Measurements from ENCODE around the gene TPST1.

TPST1 gene

DNA sequence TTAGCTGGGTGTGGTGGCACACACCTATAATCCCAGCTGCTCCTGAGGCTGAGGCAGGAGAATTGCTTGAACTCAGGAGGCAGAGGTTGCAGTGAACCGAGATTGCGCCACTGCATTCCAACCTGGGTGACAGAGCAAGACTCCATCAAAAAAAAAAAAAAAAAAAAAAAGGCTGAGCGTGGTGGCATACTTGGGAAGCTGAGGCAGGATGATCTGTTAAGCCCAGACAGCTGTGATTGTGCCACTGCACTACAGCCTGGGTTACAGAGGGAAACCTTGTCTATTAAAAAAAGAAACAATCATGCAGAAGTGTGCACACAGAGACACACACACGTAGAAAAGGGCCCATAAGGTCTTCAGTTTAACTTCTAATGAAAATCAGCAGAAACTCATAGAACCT, 150.6 kb downstream of the TPST1 start:
- Histone ChIP-seq H4K20me1 (ENCODE audit: insufficient read depth, low read length) (no peaks in the 10 kb centered on the region), H3K79me2 (ENCODE audit: low read length) (no peaks in the 10 kb centered on the region), H3K9me3 (ENCODE audit: insufficient read depth, low read length) (no peaks in the 10 kb centered on the region), H3K4me2 (ENCODE audit: low read length) (no peak overlapping the region), H3K4me1 (ENCODE audit: low read length) (no peaks in the 10 kb centered on the region), H3K36me3 (replicated peaks; ENCODE audit: low read depth, low read length) (no peaks in the 10 kb centered on the region), H3K9ac (ENCODE audit: low read length) (no peak overlapping the region), H2AFZ (ENCODE audit: low read depth, low read length) (no peak overlapping the region), H3K27me3 (ENCODE audit: low read depth, low read length) (no peaks in the 10 kb centered on the region), H3K4me3 (ENCODE audit: low read length) (no peak overlapping the region), H3K27ac (ENCODE audit: low read length) (no peak overlapping the region)
- no peak for TF ChIP-seq EZH2phosphoT487 (IDR thresholded peaks at IDR 0.05; ENCODE audit: low read depth)
- TF ChIP-seq, protein P1, sequence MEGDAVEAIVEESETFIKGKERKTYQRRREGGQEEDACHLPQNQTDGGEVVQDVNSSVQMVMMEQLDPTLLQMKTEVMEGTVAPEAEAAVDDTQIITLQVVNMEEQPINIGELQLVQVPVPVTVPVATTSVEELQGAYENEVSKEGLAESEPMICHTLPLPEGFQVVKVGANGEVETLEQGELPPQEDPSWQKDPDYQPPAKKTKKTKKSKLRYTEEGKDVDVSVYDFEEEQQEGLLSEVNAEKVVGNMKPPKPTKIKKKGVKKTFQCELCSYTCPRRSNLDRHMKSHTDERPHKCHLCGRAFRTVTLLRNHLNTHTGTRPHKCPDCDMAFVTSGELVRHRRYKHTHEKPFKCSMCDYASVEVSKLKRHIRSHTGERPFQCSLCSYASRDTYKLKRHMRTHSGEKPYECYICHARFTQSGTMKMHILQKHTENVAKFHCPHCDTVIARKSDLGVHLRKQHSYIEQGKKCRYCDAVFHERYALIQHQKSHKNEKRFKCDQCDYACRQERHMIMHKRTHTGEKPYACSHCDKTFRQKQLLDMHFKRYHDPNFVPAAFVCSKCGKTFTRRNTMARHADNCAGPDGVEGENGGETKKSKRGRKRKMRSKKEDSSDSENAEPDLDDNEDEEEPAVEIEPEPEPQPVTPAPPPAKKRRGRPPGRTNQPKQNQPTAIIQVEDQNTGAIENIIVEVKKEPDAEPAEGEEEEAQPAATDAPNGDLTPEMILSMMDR (IDR thresholded peaks at IDR 0.05; ENCODE audit: low read depth, low read length), result no peak

DNA sequence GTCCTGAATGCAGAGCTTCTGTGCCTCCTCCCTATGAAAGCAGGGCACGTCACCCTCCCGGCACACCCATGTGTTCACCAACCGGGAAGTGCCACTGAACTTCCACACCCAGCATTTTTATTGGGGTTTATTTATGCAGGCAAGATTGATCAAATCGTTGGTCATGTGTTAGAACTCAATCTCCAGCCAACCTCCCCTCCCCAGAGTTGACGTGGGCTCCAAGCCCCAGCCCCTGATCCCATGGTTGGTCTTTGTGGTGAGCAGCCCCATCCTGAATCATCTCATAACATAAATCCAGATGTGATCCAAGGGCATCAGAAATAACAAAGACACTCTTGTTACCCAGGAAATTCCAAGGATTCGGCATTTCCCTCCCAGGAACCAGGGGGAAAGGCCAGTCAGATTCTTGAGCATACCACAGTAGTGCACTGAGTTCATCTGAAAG, 151.2 kb downstream of the TPST1 start:
- Histone ChIP-seq H3K27ac (ENCODE audit: low read length) (no peak overlapping the region), H3K79me2 (ENCODE audit: low read length) (no peaks in the 10 kb centered on the region), H3K36me3 (replicated peaks; ENCODE audit: low read depth, low read length) (no peaks in the 10 kb centered on the region), H3K4me2 (ENCODE audit: low read length) (no peak overlapping the region), H3K4me3 (ENCODE audit: low read length) (no peak overlapping the region), H2AFZ (ENCODE audit: low read depth, low read length) (no peak overlapping the region), H3K27me3 (ENCODE audit: low read depth, low read length) (no peaks in the 10 kb centered on the region), H4K20me1 (ENCODE audit: insufficient read depth, low read length) (no peaks in the 10 kb centered on the region), H3K4me1 (ENCODE audit: low read length) (no peaks in the 10 kb centered on the region), H3K9ac (ENCODE audit: low read length) (no peak overlapping the region), H3K9me3 (ENCODE audit: insufficient read depth, low read length) (no peaks in the 10 kb centered on the region)
- TF ChIP-seq, protein P1 (IDR thresholded peaks at IDR 0.05; ENCODE audit: low read depth, low read length), result no peak
- TF ChIP-seq EZH2phosphoT487 (IDR thresholded peaks at IDR 0.05; ENCODE audit: low read depth), result no peak

DNA sequence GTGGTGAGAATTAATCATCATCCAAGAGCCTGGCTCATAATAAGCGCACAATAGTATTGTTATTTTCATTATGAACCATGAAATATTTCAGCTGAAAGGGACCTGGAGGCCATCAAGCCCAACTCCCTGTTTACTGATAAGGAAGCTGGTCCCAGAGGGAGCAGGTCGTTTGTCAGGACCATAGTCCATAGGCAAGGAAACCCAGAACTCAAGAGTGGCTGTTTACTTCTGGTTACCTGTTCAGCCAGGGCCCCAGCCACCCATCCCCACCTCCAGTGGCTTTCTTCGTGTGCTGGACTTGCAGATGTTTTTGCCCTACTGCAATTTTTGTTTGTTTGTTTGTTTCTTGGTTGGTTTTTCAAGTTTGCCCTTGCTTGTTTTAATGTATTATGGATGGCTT, 152.0 kb downstream of the TPST1 start:
- Histone ChIP-seq H3K27ac (ENCODE audit: low read length) (no peak overlapping the region), H3K4me2 (ENCODE audit: low read length) (no peak overlapping the region), H3K36me3 (replicated peaks; ENCODE audit: low read depth, low read length) (no peaks in the 10 kb centered on the region), H3K79me2 (ENCODE audit: low read length) (no peaks in the 10 kb centered on the region), H3K4me3 (ENCODE audit: low read length) (no peak overlapping the region), H2AFZ (ENCODE audit: low read depth, low read length) (no peak overlapping the region), H4K20me1 (ENCODE audit: insufficient read depth, low read length) (no peaks in the 10 kb centered on the region), H3K9ac (ENCODE audit: low read length) (no peak overlapping the region), H3K4me1 (ENCODE audit: low read length) (no peaks in the 10 kb centered on the region), H3K27me3 (ENCODE audit: low read depth, low read length) (no peaks in the 10 kb centered on the region), H3K9me3 (ENCODE audit: insufficient read depth, low read length) (no peaks in the 10 kb centered on the region)
- TF ChIP-seq, protein P1 (IDR thresholded peaks at IDR 0.05; ENCODE audit: low read depth, low read length), result no peak
- TF ChIP-seq EZH2phosphoT487 (IDR thresholded peaks at IDR 0.05; ENCODE audit: low read depth), result no peak

DNA sequence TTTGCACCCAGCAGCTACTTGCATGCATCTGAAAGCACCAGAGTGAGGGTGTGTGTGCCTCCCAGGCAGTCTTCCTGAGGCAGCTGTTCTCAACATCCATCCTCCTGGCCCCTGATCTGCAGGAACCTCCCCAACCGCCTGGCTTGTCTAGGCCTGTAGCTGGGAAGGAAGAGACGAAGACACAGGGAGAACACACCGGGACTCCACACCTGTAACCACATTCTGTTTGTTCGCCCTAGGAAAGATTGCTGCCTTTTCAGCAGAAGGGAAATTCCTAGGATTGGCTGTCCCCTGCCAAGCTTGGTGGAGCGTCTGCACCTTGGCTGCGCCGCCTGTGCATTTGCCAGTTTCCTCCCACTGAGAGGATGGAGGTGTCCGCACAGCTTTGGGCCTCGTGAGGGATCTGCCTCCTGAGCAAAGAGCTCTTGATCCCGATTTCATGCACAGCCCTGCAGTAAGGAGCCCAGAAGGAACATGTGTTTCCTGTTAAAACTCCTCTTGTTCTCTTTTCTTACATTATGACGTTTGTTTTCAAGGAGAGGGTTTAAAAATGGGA, 154.6 kb downstream of the TPST1 start:
- H3K4me2 ChIP-seq (ENCODE audit: low read length), result no peak overlapping the region
- no peak overlapping the region for H2AFZ ChIP-seq (ENCODE audit: low read depth, low read length)
- H3K4me3 ChIP-seq (ENCODE audit: low read length), result no peak overlapping the region
- no peak overlapping the region for H3K9ac ChIP-seq (ENCODE audit: low read length)
- no peaks in the 10 kb centered on the region for H3K36me3 ChIP-seq (replicated peaks; ENCODE audit: low read depth, low read length)
- TF ChIP-seq EZH2phosphoT487 (IDR thresholded peaks at IDR 0.05; ENCODE audit: low read depth), result no peak
- TF ChIP-seq, protein P1 (IDR thresholded peaks at IDR 0.05; ENCODE audit: low read depth, low read length), result no peak
- no peaks in the 10 kb centered on the region for H3K27me3 ChIP-seq (ENCODE audit: low read depth, low read length)
- no peaks in the 10 kb centered on the region for H4K20me1 ChIP-seq (ENCODE audit: insufficient read depth, low read length)
- H3K27ac ChIP-seq (ENCODE audit: low read length), result no peak overlapping the region
- H3K79me2 ChIP-seq (ENCODE audit: low read length), result no peaks in the 10 kb centered on the region
- H3K9me3 ChIP-seq (ENCODE audit: insufficient read depth, low read length), result no peaks in the 10 kb centered on the region
- no peaks in the 10 kb centered on the region for H3K4me1 ChIP-seq (ENCODE audit: low read length)
